GM19023 (cell line): Measurements from ENCODE around the gene ELF1.
A peak's percentile ranks its signal among the peaks of the same experiment; 100 is the strongest.

Experiments used
- ATAC-seq: cut with Tn5 transposase; IDR thresholded peaks from one replicate; pipeline ENCODE4 v1.9.1; 2021; ENCODE audit warnings: mild to moderate bottlenecking, moderate library complexity; ENCODE audit not compliant: unreplicated experiment

Gene ELF1

GRCh38 chr13:41006978-41007743, 12.0 kb downstream of the ELF1 start:
- no peak for ATAC-seq

GRCh38 chr13:41006306-41006705, 12.8 kb downstream of the ELF1 start:
- ATAC-seq = no peak

DNA sequence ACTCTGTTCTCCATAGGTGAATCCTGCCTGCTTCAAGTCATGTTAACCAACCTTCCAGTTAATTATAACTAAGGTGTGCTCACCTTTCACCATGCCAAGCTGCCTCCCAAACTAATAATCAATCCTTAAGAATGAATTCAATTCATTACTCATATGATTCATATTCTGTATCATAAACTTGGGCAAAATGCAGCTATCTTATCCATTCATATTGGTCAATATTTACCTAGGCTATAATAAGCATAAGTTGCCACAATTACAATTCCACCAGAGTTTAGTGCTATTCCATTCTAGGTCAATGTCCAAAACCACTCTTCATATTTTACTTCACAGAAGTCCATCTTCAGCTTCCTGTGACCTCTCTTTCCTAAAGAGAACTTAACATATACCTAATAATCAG, 13.4 kb downstream of the ELF1 start:
- no peak for ATAC-seq

DNA sequence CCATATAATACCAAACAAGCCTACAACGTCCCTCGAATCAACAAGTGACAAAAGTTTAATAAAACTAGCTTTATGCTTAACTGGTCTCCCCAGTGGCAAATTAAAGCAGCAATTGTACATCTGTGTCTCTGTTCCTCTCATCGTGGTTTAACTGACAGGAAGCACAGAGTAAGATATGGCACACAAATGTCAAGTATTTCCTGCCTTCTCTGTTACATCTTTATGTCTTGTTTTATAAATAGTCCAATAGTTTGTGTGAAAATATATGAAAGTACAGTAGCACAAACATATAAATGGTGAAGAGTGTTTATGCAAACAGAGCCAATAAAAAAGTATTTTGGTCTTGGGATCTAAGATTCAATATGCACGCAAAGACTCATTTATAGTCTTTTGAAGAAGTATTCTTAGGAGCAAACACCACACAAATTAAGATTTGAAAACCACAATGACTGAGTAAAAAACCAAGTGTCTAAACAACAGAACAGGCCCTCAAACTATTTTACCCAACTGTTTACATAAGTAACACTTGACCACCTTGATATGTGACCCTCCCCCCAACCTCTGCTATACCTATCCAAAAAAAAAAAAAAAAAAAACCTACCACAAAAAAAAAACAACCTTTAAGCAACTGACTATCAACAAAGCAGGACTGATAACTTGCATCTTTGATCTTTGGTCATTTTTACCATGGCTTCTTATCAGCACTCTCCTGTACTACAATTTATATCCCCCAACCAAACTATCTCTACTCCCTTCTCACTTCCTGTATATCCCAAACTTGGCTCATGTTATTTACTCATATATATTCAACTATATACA, 14.0 kb downstream of the ELF1 start:
- peak; percentile 76 for ATAC-seq

DNA sequence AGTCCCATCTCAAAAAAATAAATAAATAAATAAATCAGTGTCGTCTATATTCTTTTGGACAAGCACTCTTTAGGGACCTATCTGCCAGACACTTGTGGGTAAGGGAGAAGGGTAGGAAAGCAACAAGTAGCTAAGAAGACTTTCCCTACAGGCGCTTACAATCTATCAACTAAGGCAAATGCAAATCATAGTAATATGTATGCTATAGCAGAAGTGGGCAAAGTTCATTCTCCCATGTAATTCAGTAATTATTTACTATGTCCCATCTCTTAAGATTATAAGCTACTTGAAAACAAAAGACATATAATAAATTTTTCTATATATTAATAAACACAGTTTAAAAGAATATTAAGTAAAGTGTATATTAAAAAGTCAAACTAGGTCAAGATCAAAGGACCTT, 16.5 kb downstream of the ELF1 start:
- no peak for ATAC-seq

- ATAC-seq = no peak
Observed at GRCh38 chr13:41001695-41002094, 17.4 kb downstream of the ELF1 start.

DNA sequence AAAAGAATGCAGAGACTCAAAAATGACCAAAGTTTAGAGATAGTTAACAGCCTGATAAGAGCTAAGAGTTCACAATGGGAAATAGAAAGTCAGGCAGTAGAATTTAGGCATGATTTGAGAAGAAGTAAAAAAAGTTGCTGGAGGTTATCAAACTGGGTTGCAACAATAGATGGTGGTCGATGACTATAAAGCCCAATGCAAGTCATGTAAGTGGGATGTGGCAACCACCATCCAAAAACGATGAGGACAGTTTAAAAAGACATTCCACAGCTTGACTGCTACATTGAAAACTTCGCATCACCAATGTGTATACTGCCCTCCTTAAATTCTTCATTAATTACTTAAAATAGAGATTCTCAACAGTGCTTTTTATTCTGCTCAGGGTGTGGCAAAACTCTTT, 19.7 kb downstream of the ELF1 start:
- ATAC-seq = no peak

- no peak for ATAC-seq
Observed at GRCh38 chr13:40996426-40997092, 22.6 kb downstream of the ELF1 start.

DNA sequence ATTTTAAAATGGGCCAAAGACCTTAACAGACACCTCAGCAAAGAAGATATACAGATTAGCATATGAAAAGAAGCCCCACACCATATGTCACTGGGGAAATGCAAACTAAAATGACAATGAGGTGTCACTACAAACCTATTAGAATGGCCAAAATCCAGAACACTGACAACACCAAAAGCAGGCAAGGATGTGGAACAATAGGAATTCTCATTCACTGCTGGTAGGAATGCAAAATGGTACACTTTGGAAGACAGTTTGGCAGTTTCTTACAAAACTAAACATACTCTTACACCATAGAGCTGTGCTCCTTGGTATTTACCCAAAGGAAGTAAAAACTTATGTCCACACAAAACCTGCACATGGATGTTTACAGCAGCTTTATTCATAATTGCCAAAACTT, 23.1 kb downstream of the ELF1 start:
- ATAC-seq = no peak

GRCh38 chr13:40994581-40995230, 24.4 kb downstream of the ELF1 start:
- ATAC-seq = peak; percentile 84

DNA sequence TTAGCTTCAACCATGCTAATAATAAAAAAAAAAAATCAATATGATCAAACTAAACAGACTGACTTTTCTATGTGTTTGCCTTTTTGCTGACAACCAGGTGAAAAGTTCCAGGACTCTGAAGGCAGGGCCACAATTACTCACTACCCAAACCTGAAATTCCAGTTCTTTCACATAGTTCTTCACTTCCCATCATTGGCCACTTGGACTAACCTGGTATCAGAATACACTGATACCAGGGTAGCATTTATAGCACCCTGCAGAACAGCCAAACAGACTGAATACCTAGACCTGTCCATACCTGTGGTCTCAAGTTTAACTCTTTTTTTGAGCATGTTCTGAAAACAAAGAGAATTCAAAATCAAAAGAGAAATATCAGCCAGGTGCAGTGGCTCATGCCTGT, 25.1 kb downstream of the ELF1 start:
- ATAC-seq = no peak

- ATAC-seq = no peak
Observed at GRCh38 chr13:40992678-40993518, 26.2 kb downstream of the ELF1 start.

- no peak for ATAC-seq
Observed at GRCh38 chr13:40987606-40988280, 31.4 kb downstream of the ELF1 start.

- no peak for ATAC-seq
Observed at GRCh38 chr13:40986101-40986856, 32.8 kb downstream of the ELF1 start.

DNA sequence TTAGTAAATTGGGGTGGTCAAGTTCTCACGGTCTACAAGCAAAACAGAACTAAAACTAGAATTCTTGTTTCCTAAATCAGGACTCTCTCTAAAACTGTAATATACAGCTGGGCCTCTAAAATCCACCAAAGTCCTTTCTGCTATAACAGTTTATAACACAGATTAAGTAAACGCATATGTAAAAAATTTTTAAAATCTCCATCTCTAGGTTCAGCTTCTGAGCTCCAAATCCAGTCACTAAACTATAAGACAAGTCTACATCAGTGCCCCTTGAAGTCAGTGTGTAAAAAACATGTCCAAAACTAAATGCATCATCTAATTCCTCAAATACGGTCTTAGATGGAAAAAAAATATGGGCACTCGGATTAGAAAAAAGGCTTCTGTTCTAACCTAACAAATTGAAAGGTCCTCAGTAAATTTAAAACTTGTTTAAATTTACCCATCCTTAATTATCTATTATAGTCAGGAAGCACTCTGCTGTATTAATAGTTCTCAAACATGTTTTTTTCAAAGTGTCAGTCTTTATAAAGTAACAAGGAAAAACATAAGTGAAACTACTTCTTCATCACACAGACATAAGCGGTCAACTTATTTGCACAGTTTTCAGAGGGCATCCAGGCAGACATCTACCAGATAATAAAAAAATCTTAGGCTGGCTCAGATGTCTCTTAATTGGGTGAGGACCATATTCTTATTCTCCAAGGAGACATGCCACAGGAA, 33.6 kb downstream of the ELF1 start:
- ATAC-seq = no peak

DNA sequence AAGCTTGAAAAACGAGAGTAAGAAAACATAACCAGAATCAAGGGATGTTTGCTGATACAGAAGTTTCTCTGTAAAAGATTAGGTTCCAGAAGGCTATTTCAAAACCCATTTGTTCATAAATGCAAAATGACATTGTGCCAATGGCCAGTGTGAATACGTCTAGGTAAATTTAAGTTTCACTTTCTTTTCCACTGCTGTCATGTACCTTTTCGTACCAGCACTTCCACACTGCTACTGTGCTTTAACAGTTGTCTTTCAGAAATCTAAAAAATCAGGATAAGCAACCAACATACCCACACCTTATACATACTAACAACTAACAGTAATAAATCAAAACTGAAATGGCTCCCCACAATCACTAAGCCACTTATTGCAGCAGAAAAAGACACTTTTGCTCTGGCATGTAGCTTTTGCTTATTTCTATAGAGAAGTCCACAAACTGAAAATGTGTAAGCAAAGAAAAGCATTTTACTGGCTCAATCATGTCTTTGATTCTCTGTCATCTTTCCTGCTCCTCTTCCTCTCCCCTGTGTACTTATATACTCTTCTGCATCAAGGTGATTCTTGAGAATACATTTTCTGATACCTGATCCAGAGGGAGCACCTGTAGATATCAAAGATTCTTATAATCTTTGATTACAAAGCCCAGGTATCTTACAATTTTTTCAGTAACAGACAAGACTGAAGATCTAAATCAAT, 34.3 kb downstream of the ELF1 start:
- ATAC-seq = no peak

DNA sequence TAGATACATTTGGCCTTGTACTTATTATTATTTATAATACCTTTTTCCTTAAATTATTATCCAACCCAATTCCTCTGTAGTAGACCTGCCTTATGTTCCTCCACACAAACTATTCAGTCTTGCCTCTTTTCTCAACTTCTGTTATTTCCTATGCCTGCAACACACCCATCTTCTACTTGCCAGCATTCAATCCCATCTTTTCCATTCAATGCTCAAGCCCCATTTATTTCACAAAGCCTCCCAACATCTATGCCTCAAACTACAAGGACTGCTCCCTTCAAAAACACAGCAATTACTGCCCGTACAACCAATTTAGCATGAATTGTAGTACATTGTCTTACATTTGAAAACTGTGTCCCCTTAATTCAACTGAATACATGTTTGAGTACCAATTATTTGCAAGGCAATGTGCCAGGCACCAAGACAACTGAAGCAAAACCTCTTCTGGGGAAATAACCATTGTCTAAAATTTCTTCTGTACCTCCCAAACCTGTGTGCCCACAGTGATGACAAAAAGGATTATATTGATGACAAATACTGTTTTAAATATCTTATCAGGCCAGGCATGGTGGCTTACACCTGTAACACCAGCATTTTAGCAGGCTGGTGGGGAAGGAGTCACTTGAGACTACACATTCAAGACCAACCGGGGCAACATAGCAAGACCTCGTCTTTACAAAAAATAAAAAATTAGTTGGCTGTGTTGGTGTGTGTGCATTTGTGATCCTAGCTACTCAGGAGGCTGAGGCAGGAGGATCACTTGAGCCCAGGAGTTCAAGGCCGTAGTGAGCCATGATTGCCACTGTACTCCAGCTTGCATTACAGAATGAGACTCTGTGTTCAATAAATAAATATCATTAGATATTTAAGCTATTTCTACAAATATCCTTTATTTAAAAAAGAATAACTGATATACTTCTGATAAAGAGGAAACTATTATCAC, 35.1 kb downstream of the ELF1 start:
- no peak for ATAC-seq
